GM12878 (cell line): Measurements from ENCODE around the gene AGBL2. TPM values are rescaled to one million over a fixed set of nuclear protein-coding genes. Genes with fewer than 3 reads are reported as not detected.
A peak's percentile ranks its signal among the peaks of the same experiment; 100 is the strongest.

Experiments
- ATAC-seq: fragments of 200-7000 bp; cut with Tn5 transposase; 3 replicates; pipeline ENCODE4 v1.9.1; 2020; ENCODE audit warnings: mild to moderate bottlenecking, moderate library complexity
- BruUV-seq: library from RNA; stranded (reverse); fragments of 400-500 nt; replicated peaks from 2 replicates; lab custom pipeline; 2021; lab: Mats Ljungman, UMichigan
- CTCF ChIA-PET: fragments of 300-600 bp; sonication (Branson Sonifier 250); formaldehyde crosslinking; extraction: SDS; loops from one replicate; lab custom pipeline; 2021; ENCODE audit warnings: inconsistent platforms; lab: Yijun Ruan, JAX
- POLR2A ChIA-PET: fragments of 350-600 bp; formaldehyde crosslinking; extraction: SDS; loops from one replicate; lab custom pipeline; 2021; ENCODE audit warnings: inconsistent platforms; lab: Charles Lee
- RAD21 ChIA-PET: fragments of 300-600 bp; sonication (Branson Sonifier 250); formaldehyde crosslinking; loops from one replicate; lab custom pipeline; 2023; ENCODE audit warnings: antibody characterized with exemption; ENCODE audit not compliant: unreplicated experiment; lab: Charles Lee
- SMC1A ChIA-PET: fragments of 300-600 bp; sonication (Branson Sonifier 250); formaldehyde crosslinking; loops from one replicate; lab custom pipeline; 2023; ENCODE audit not compliant: unreplicated experiment, uncharacterized antibody; lab: Charles Lee
- DNase-seq: peaks from one replicate; pipeline ENCODE4 v3.0.0-alpha.2; 2011; ENCODE audit warnings: low read depth, low spot score
- FAIRE-seq: peaks from 3 replicates; lab custom pipeline; 2011; peaks lifted over from hg19 to GRCh38; lab: Jason Lieb, UNC
- H2AFZ ChIP-seq: 2 replicates; pipeline ENCODE4 v1.6.0; 2011; ENCODE audit warnings: low read depth, low read length, control low read depth; ENCODE audit not compliant: control insufficient read depth
- H3K27ac ChIP-seq: 2 replicates; pipeline ENCODE4 v1.5.1; 2011; ENCODE audit warnings: control low read depth; ENCODE audit not compliant: control insufficient read depth, insufficient read depth
- H3K27me3 ChIP-seq, 2 experiments: replicated peaks in 1 of 2; 2 replicates each; pipeline versions ENCODE4 v1.6.0 to v1.6.1; 2011; ENCODE audit warnings: low read length in 1 of 2; ENCODE audit not compliant: control insufficient read depth in 2 of 2, insufficient read depth in 2 of 2
- H3K36me3 ChIP-seq, 2 experiments: 2 replicates each; pipeline ENCODE4 v1.5.1; 2011; ENCODE audit warnings: low read length in 1 of 2; ENCODE audit not compliant: control insufficient read depth in 2 of 2, insufficient read depth in 2 of 2
- H3K4me1 ChIP-seq: 2 replicates; pipeline ENCODE4 v1.6.1; 2011; ENCODE audit warnings: mild to moderate bottlenecking, low read length, moderate library complexity, mixed read lengths; ENCODE audit not compliant: control insufficient read depth, insufficient read depth
- H3K4me2 ChIP-seq: 2 replicates; pipeline ENCODE4 v1.6.0; 2011; ENCODE audit warnings: control low read depth; ENCODE audit not compliant: control insufficient read depth, insufficient read depth
- H3K4me3 ChIP-seq: fragments of 200-600 bp; sonication (generic); 2 replicates; pipeline ENCODE4 v1.5.1; 2016
- H3K79me2 ChIP-seq: 2 replicates; pipeline ENCODE4 v1.6.0; 2011; ENCODE audit warnings: low read length; ENCODE audit not compliant: control insufficient read depth, insufficient read depth
- H3K9ac ChIP-seq: 2 replicates; pipeline ENCODE4 v1.8.0; 2011; ENCODE audit warnings: low read length, control low read depth, mixed read lengths; ENCODE audit not compliant: control insufficient read depth, insufficient read depth
- H3K9me3 ChIP-seq: replicated peaks from 3 replicates; pipeline ENCODE4 v1.5.1; 2011; ENCODE audit warnings: mild to moderate bottlenecking, low read length; ENCODE audit not compliant: control insufficient read depth, insufficient read depth
- H4K20me1 ChIP-seq: 2 replicates; pipeline ENCODE4 v1.6.0; 2011; ENCODE audit not compliant: control insufficient read depth, insufficient read depth
- RBBP5 ChIP-seq: fragments of 200-600 bp; sonication (generic); conservative IDR thresholded peaks from 2 replicates; pipeline ENCODE4 v1.6.1; 2016
- RELA ChIP-seq: fragments of 450-650 bp; IDR thresholded peaks from 2 replicates; pipeline ENCODE4 v1.8.0; 2014; ENCODE audit warnings: borderline replicate concordance; ENCODE audit not compliant: partially characterized antibody
- ZNF24 ChIP-seq: fragments of 450-650 bp; IDR thresholded peaks from 2 replicates; pipeline ENCODE4 v1.6.1; 2017; ENCODE audit warnings: antibody characterized with exemption, mild to moderate bottlenecking
- WGBS: methylation state at CpG from one replicate; pipeline ENCODE4 v1.1.6; 2016; ENCODE audit warnings: low lambda C conversion rate; ENCODE audit not compliant: insufficient replicate concordance, insufficient coverage; ENCODE audit errors: missing lambda C conversion rate; 5-methylcytosine and 5-hydroxymethylcytosine counted together
- in situ Hi-C: fragments of 300-500 bp; cut with MboI; formaldehyde crosslinking; loops from 9 replicates; pipeline ENCODE4 v1.14.3; 2018; ENCODE audit warnings: mixed read lengths
- intact Hi-C: fragments of 100-400 bp; cut with micrococcal nuclease; formaldehyde crosslinking; loops from one replicate; pipeline ENCODE4 v1.14.2; 2022; ENCODE audit not compliant: unreplicated experiment
- polyA plus RNA-seq, 11 experiments: library from polyadenylated mRNA; depleted of rRNA in 4 of 11; unstranded in 6 of 11; stranded (reverse) in 5 of 11; fragments of >200 nt; fragmentation: Nextera tagmentation in 4 of 11; fragmentation: Illumina TruSeq in 1 of 11; extraction: Ambion mirVana in 4 of 11; extraction: Trizol in 1 of 11; gene quantifications; 1 replicate in 1 of 11; 2 replicates in 10 of 11; pipeline versions ENCODE4 v1.2.1 to v1.2.3, GENCODE V29; 2011 to 2016; ENCODE audit warnings: inconsistent platforms in 2 of 11, missing spikeins in 2 of 11, low read depth in 1 of 11
- total RNA-seq, 4 experiments: library from RNA; depleted of rRNA in 3 of 4; stranded (reverse); fragments of >200 nt in 3 of 4; fragmentation: Illumina TruSeq in 1 of 4; extraction: Trizol in 1 of 4; gene quantifications; 2 replicates each; pipeline versions ENCODE4 v1.2.1 to v1.2.3, GENCODE V29; 2013 to 2021
- TF ChIP-seq, protein P1 (sequence below): fragments of 450-650 bp; formaldehyde crosslinking; IDR thresholded peaks from 2 replicates; pipeline ENCODE4 v1.5.0; 2022; ENCODE audit warnings: mild to moderate bottlenecking, missing genetic modification characterization

AGBL2 gene
- total and polyA plus RNA-seq, 10 of the 15 experiments (the other 5 are each of a cell fraction or from before 2014, with no cell fraction given) = 0.93 to 12.2 (median 2.9) TPM

GRCh38 chr11:47631473-47631872, 83.7 kb downstream of the AGBL2 start:
- in situ Hi-C loops (no loop called here), intact Hi-C loops (no loop called here)
- Histone ChIP-seq H3K9ac (no peak overlapping the region), H3K4me3 (no peak overlapping the region), H3K36me3 (peaks cover 7 to 26% of the 10 kb centered on the region in 2 experiments), H3K4me2 (no peak overlapping the region), H2AFZ (no peak overlapping the region), H3K9me3 (no peaks in the 10 kb centered on the region), H3K4me1 (no peaks in the 10 kb centered on the region), H3K27ac (no peak overlapping the region), H3K79me2 (no peaks in the 10 kb centered on the region), H4K20me1 (no peaks in the 10 kb centered on the region), H3K27me3 (no peaks in the 10 kb centered on the region)
- TF ChIP-seq RBBP5 (no peak), ZNF24 (no peak), RELA (no peak)
- TF ChIP-seq, protein P1, sequence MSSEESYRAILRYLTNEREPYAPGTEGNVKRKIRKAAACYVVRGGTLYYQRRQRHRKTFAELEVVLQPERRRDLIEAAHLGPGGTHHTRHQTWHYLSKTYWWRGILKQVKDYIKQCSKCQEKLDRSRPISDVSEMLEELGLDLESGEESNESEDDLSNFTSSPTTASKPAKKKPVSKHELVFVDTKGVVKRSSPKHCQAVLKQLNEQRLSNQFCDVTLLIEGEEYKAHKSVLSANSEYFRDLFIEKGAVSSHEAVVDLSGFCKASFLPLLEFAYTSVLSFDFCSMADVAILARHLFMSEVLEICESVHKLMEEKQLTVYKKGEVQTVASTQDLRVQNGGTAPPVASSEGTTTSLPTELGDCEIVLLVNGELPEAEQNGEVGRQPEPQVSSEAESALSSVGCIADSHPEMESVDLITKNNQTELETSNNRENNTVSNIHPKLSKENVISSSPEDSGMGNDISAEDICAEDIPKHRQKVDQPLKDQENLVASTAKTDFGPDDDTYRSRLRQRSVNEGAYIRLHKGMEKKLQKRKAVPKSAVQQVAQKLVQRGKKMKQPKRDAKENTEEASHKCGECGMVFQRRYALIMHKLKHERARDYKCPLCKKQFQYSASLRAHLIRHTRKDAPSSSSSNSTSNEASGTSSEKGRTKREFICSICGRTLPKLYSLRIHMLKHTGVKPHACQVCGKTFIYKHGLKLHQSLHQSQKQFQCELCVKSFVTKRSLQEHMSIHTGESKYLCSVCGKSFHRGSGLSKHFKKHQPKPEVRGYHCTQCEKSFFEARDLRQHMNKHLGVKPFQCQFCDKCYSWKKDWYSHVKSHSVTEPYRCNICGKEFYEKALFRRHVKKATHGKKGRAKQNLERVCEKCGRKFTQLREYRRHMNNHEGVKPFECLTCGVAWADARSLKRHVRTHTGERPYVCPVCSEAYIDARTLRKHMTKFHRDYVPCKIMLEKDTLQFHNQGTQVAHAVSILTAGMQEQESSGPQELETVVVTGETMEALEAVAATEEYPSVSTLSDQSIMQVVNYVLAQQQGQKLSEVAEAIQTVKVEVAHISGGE (CRISPR knock-in tag) = no peak
- no peak for DNase-seq
- POLR2A ChIA-PET = no interaction called here
- peak; percentile 57 for FAIRE-seq
- SMC1A ChIA-PET = interaction anchor here (0.6 kb wide), 1 partner anchor 80 kb away, joined by 3 read pairs; no protein-coding TSS in a partner anchor
- CTCF ChIA-PET = no interaction called here
- BruUV-seq = no TSS peak
- no peak for ATAC-seq
- RAD21 ChIA-PET = no interaction called here
- WGBS = 92% methylated on average over 5 of the region's 5 CpGs
